ENCODE measurements around the gene FAM117A.

GRCh38 chr17:49707246-49707607 is 56.7 kb downstream of the FAM117A start:
- TF ChIP-seq ELF4 (CRISPR knock-in tag; IDR thresholded peaks at IDR 0.05; ENCODE audit: low read depth): no peak
- TF ChIP-seq E2F5 (CRISPR knock-in tag; IDR thresholded peaks at IDR 0.05): no peak
- no peak for TF ChIP-seq CREM (CRISPR knock-in tag; IDR thresholded peaks at IDR 0.05)
- no peak for TF ChIP-seq ZNF232 (CRISPR knock-in tag; IDR thresholded peaks at IDR 0.05)
- no peak for TF ChIP-seq CTCF (IDR thresholded peaks at IDR 0.05)
- no peak for TF ChIP-seq GABPB1 (CRISPR knock-in tag; IDR thresholded peaks at IDR 0.05)
- no peak for TF ChIP-seq ZBTB21 (CRISPR knock-in tag; IDR thresholded peaks at IDR 0.05; ENCODE audit: borderline replicate concordance)
- TF ChIP-seq ARID4B (CRISPR knock-in tag; IDR thresholded peaks at IDR 0.05; ENCODE audit: borderline replicate concordance): no peak
- no peak for TF ChIP-seq TCF7 (CRISPR knock-in tag; IDR thresholded peaks at IDR 0.05; ENCODE audit: low read depth)
- no peak for TF ChIP-seq ETV6 (CRISPR knock-in tag; IDR thresholded peaks at IDR 0.05)
- no peak for TF ChIP-seq TEAD4 (CRISPR knock-in tag; IDR thresholded peaks at IDR 0.05)
- TF ChIP-seq TEAD1 (CRISPR knock-in tag; IDR thresholded peaks at IDR 0.05): no peak
- TF ChIP-seq ZNF671 (CRISPR knock-in tag; IDR thresholded peaks at IDR 0.05): no peak
